ENCODE results near the gene MICAL1. TPM values are rescaled to one million over a fixed set of nuclear protein-coding genes. Genes with fewer than 3 reads are reported as not detected.

MICAL1 gene
- total and polyA plus RNA-seq, 2 donors (not counting 1 experiment from before 2014, with no cell fraction given), result 202 to 319 TPM

DNA sequence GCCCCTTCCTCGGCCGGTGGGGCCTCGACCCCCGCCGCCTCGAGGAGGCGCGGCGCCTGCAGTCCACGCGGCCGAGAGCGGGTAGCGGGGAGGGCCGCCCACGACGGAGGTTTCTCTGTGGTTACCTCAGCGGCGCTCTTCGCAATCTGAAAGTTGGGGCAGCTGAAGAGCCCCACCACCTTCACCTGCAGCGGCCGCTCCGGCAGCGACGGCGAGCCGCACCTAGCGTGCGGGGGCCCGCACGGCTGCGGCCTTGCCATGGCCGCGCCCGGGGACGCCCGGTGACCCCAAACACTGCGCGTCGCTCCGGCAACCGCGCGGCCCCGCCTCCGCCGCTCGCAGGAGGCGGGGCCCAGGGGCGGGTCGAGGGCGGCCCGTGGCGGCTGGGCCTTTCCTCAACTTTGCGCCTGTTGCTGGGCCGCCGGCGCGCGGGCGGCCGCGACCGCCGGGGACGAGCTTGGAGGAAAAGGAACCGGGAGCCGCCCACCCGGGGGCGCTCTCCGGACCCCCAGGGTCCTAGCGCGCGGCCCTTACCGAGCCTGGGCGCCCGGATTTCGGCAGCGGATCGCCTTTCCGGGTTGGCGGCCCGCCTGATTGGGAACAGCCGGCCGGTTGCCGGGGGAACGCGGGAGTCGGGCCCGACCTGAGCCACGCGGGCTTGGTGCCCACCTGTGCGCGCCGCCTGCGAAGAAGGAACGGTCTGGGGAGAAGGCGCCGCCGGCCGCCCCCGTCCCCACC, 15.1 kb downstream of the MICAL1 start, which contains the start of the genes PPIL6 and SMPD2:
TSS of gene PPIL6 (minus strand) at position 298 of the 738 bp plus-strand sequence. CDS start at position 260, 38 bp downstream.
TSS of gene SMPD2 (plus strand) at position 394 of the 738 bp plus-strand sequence. CDS start 398 bp downstream, outside the sequence.
- Histone ChIP-seq H3K4me2 (replicated peaks; ENCODE audit: low read depth, low read length, poor library complexity, severe bottlenecking) (peak within 1 kb of the TSS; percentile 83), H3K27me3 (replicated peaks in 1 of 4; ENCODE audit: control extremely low read depth in 1 of 4, control insufficient read depth in 3 of 4, insufficient read depth in 4 of 4, low read length in 3 of 4) (no peaks in the 10 kb centered on the region), H3K4me3 (ENCODE audit: control extremely low read depth in 1 of 5, extremely low read depth in 1 of 5, insufficient read depth in 1 of 5, low read depth in 2 of 5, low read length in 4 of 5) (peak within 1 kb of the TSS; percentile 0 to 93 (median 90)), H3K79me2 (ENCODE audit: control insufficient read depth, insufficient read depth, low read length) (peaks cover 25% of the 10 kb centered on the region), H3K36me3 (replicated peaks in 1 of 2; ENCODE audit: control extremely low read depth in 1 of 2, control insufficient read depth in 1 of 2, extremely low read depth in 1 of 2, insufficient read depth in 2 of 2, low read length in 1 of 2) (peaks cover 0 to 32% of the 10 kb centered on the region in 2 experiments), H3K4me1 (ENCODE audit: control insufficient read depth in 2 of 2, insufficient read depth in 2 of 2, low read length in 2 of 2) (peaks cover 21 to 30% of the 10 kb centered on the region in 2 donors), H2AFZ (ENCODE audit: insufficient read depth, low read depth, low read length, poor library complexity, severe bottlenecking) (peak within 1 kb of the TSS; percentile 83), H3K27ac (ENCODE audit: low read length in 2 of 2) (peak within 1 kb of the TSS; percentile 79 to 98), H3K9ac (ENCODE audit: low read length) (peak within 1 kb of the TSS; percentile 98), H3K9me3 (ENCODE audit: control extremely low read depth in 1 of 3, control insufficient read depth in 2 of 3, insufficient read depth in 1 of 3, low read length in 2 of 3) (no peaks in the 10 kb centered on the region), H4K20me1 (ENCODE audit: control insufficient read depth, insufficient read depth, low read length, poor library complexity, severe bottlenecking) (peaks cover 19% of the 10 kb centered on the region)
- Mint-ChIP-seq H3K9me3 (ENCODE audit: insufficient read depth) (no peaks in the 10 kb centered on the region), H3K27ac (peak within 1 kb of the TSS; percentile 96), H3K4me3 (peak within 1 kb of the TSS; percentile 97), H3K4me1 (peaks cover 31% of the 10 kb centered on the region), H3K27me3 (no peaks in the 10 kb centered on the region)
- ATAC-seq (ENCODE audit: low read depth), result peak; percentile 87
- under 1% methylated on average over 101 of the region's 102 CpGs for WGBS (ENCODE audit: insufficient coverage)
- POLR2A ChIA-PET, result interaction anchor here (0.7 to 2.9 kb wide), 10 partner anchors 10 to 346 kb away, joined by 3 to 35 read pairs (median 8); partner anchors contain the start of genes AK9, CD164, CEP57L1 and FIG4
- peak; percentile 94 for DNase-seq
- intact Hi-C loops (cut with micrococcal nuclease), result loop anchor here (1.0 to 2.0 kb wide), 9 partner anchors 9 to 876 kb away; partner anchors contain the start of genes CDC40, CEP57L1, MICAL1 and ZBTB24
- CTCF ChIA-PET, result interaction anchor here (0.6 to 5.6 kb wide), 9 partner anchors 14 to 599 kb away, joined by 3 to 55 read pairs (median 6); partner anchors contain the start of genes CD164, MICAL1 and ZBTB24
- no peak for TF ChIP-seq EZH2 (IDR thresholded peaks at IDR 0.05; ENCODE audit: borderline replicate concordance, insufficient read depth, low read depth, low read length, poor library complexity, severe bottlenecking)
- no peak for TF ChIP-seq CTCF (IDR thresholded peaks at IDR 0.05)

- no peaks in the 10 kb centered on the region for H3K36me3 ChIP-seq (replicated peaks in 1 of 2; ENCODE audit: control extremely low read depth in 1 of 2, control insufficient read depth in 1 of 2, extremely low read depth in 1 of 2, insufficient read depth in 2 of 2, low read length in 1 of 2)
- H3K79me2 ChIP-seq (ENCODE audit: control insufficient read depth, insufficient read depth, low read length), result peaks cover 13% of the 10 kb centered on the region
- H2AFZ ChIP-seq (ENCODE audit: insufficient read depth, low read depth, low read length, poor library complexity, severe bottlenecking), result no peak overlapping the region
- no peak overlapping the region for H3K27ac ChIP-seq (ENCODE audit: low read length in 2 of 2)
- CTCF ChIA-PET, result no interaction called here
- intact Hi-C loops (cut with micrococcal nuclease), result no loop called here
- ATAC-seq (ENCODE audit: low read depth) (no peak), DNase-seq (no peak)
- POLR2A ChIA-PET, result no interaction called here
- Mint-ChIP-seq H3K27me3 (no peaks in the 10 kb centered on the region), H3K27ac (no peak overlapping the region), H3K4me3 (no peak overlapping the region), H3K9me3 (ENCODE audit: insufficient read depth) (no peaks in the 10 kb centered on the region), H3K4me1 (peaks cover 4% of the 10 kb centered on the region)
- no peaks in the 10 kb centered on the region for H3K9me3 ChIP-seq (ENCODE audit: control extremely low read depth in 1 of 3, control insufficient read depth in 2 of 3, insufficient read depth in 1 of 3, low read length in 2 of 3)
- H3K27me3 ChIP-seq (replicated peaks in 1 of 4; ENCODE audit: control extremely low read depth in 1 of 4, control insufficient read depth in 3 of 4, insufficient read depth in 4 of 4, low read length in 3 of 4), result no peaks in the 10 kb centered on the region
- H4K20me1 ChIP-seq (ENCODE audit: control insufficient read depth, insufficient read depth, low read length, poor library complexity, severe bottlenecking), result no peaks in the 10 kb centered on the region
- no peak overlapping the region for H3K4me2 ChIP-seq (replicated peaks; ENCODE audit: low read depth, low read length, poor library complexity, severe bottlenecking)
- TF ChIP-seq EZH2 (IDR thresholded peaks at IDR 0.05; ENCODE audit: borderline replicate concordance, insufficient read depth, low read depth, low read length, poor library complexity, severe bottlenecking) (no peak), CTCF (IDR thresholded peaks at IDR 0.05) (no peak)
- H3K4me1 ChIP-seq (ENCODE audit: control insufficient read depth in 2 of 2, insufficient read depth in 2 of 2, low read length in 2 of 2), result peaks cover 6 to 8% of the 10 kb centered on the region in 2 donors
- no peak overlapping the region for H3K4me3 ChIP-seq (ENCODE audit: control extremely low read depth in 1 of 5, extremely low read depth in 1 of 5, insufficient read depth in 1 of 5, low read depth in 2 of 5, low read length in 4 of 5)
- WGBS (ENCODE audit: insufficient coverage), result 92% methylated on average over 3 of the region's 5 CpGs
- H3K9ac ChIP-seq (ENCODE audit: low read length), result no peak overlapping the region
These were observed 19.5 kb downstream of the MICAL1 start for GRCh38 chr6:109436041-109436440.

Data from B cell (primary cell).